ENCODE data around the gene PSMD13.

DNA sequence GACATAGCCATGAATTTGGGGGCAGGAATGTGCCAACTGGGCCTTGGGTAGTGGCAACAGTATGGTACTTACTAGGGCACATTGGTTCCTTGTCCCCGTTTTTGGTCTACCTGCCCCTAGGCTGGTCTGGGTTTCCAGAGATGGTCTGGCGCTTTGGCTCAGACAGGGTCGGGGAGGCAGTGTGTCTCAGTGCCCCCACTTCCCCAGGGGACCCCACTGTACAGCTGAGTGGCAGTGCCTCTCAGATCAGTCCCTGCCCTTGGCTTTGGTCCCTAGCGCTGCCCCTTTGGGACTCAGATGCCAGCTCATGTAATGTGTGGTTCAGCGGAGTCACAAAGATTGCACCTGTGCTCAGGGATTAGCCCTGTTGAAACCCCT, 26.0 kb upstream of the PSMD13 start:
- no peak for TF ChIP-seq SMC3 (IDR thresholded peaks at IDR 0.05; ENCODE audit: low read depth, low read length)
- TF ChIP-seq, protein P1, sequence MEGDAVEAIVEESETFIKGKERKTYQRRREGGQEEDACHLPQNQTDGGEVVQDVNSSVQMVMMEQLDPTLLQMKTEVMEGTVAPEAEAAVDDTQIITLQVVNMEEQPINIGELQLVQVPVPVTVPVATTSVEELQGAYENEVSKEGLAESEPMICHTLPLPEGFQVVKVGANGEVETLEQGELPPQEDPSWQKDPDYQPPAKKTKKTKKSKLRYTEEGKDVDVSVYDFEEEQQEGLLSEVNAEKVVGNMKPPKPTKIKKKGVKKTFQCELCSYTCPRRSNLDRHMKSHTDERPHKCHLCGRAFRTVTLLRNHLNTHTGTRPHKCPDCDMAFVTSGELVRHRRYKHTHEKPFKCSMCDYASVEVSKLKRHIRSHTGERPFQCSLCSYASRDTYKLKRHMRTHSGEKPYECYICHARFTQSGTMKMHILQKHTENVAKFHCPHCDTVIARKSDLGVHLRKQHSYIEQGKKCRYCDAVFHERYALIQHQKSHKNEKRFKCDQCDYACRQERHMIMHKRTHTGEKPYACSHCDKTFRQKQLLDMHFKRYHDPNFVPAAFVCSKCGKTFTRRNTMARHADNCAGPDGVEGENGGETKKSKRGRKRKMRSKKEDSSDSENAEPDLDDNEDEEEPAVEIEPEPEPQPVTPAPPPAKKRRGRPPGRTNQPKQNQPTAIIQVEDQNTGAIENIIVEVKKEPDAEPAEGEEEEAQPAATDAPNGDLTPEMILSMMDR (conservative IDR thresholded peaks at IDR 0.05; ENCODE audit: low read depth, low read length), result no peak
- no peak for TF ChIP-seq POLR2A (IDR thresholded peaks at IDR 0.05; ENCODE audit: low read depth, low read length)
- TF ChIP-seq CHD1 (IDR thresholded peaks at IDR 0.05; ENCODE audit: low read depth, low read length), result no peak
